Neutrophil (primary cell): ENCODE results near the gene TSPAN5.

Experiments used
- H3K27ac ChIP-seq: fragments of 200-600 bp; sonication (generic); 2 replicates; pipeline ENCODE4 v1.5.1; 2016; ENCODE audit warnings: mild to moderate bottlenecking, moderate library complexity
- H3K27me3 ChIP-seq: fragments of 200-600 bp; sonication (generic); 2 replicates; pipeline ENCODE4 v1.6.0; 2016; ENCODE audit warnings: mild to moderate bottlenecking
- H3K36me3 ChIP-seq: fragments of 200-600 bp; sonication (generic); 2 replicates; pipeline ENCODE4 v1.5.1; 2017
- H3K4me1 ChIP-seq, 2 experiments: fragments of 200-600 bp in 1 of 2; sonication (generic) in 1 of 2; 1 replicate in 1 of 2; 2 replicates in 1 of 2; pipeline versions ENCODE4 v1.5.1 to v1.6.1; 2013 to 2016; ENCODE audit warnings: low read depth in 1 of 2, low read length in 1 of 2, mild to moderate bottlenecking in 1 of 2, moderate library complexity in 1 of 2; ENCODE audit not compliant: control insufficient read depth in 1 of 2, insufficient read depth in 1 of 2
- H3K4me3 ChIP-seq, 2 experiments: fragments of 200-600 bp in 1 of 2; sonication (generic) in 1 of 2; 1 replicate in 1 of 2; 2 replicates in 1 of 2; pipeline ENCODE4 v1.5.1; 2013 to 2016; ENCODE audit warnings: low read depth in 1 of 2, low read length in 1 of 2, mild to moderate bottlenecking in 1 of 2, moderate library complexity in 1 of 2
- H3K9me3 ChIP-seq: fragments of 200-600 bp; sonication (generic); 2 replicates; pipeline ENCODE4 v1.5.1; 2016
- CTCF ChIP-seq: fragments of 200-600 bp; sonication (generic); IDR thresholded peaks from 2 replicates; pipeline ENCODE4 v1.5.1; 2016; ENCODE audit warnings: antibody characterized with exemption

The TSPAN5 gene

GRCh38 chr4:98608356-98608755, 50.1 kb downstream of the TSPAN5 start:
- no peaks in the 10 kb centered on the region for H3K4me1 ChIP-seq
- no peaks in the 10 kb centered on the region for H3K9me3 ChIP-seq
- no peak overlapping the region for H3K27ac ChIP-seq
- no peaks in the 10 kb centered on the region for H3K36me3 ChIP-seq
- no peaks in the 10 kb centered on the region for H3K27me3 ChIP-seq
- TF ChIP-seq CTCF: no peak
- H3K4me3 ChIP-seq: no peak overlapping the region

GRCh38 chr4:98606894-98607293, 51.5 kb downstream of the TSPAN5 start:
- Histone ChIP-seq H3K4me1 (no peaks in the 10 kb centered on the region), H3K9me3 (no peaks in the 10 kb centered on the region), H3K27me3 (no peaks in the 10 kb centered on the region), H3K36me3 (no peaks in the 10 kb centered on the region), H3K27ac (no peak overlapping the region), H3K4me3 (no peak overlapping the region)
- no peak for TF ChIP-seq CTCF

GRCh38 chr4:98605216-98605615, 53.2 kb downstream of the TSPAN5 start:
- no peak overlapping the region for H3K4me3 ChIP-seq
- TF ChIP-seq CTCF: no peak
- no peak overlapping the region for H3K27ac ChIP-seq
- H3K9me3 ChIP-seq: no peaks in the 10 kb centered on the region
- H3K4me1 ChIP-seq: no peaks in the 10 kb centered on the region
- H3K27me3 ChIP-seq: no peaks in the 10 kb centered on the region
- no peaks in the 10 kb centered on the region for H3K36me3 ChIP-seq

- TF ChIP-seq CTCF: no peak
- H3K4me1 ChIP-seq: no peaks in the 10 kb centered on the region
Observed at GRCh38 chr4:98604723-98605122, 53.7 kb downstream of the TSPAN5 start.

GRCh38 chr4:98603683-98604521, 54.5 kb downstream of the TSPAN5 start:
- H3K4me1 ChIP-seq: no peaks in the 10 kb centered on the region
- no peak for TF ChIP-seq CTCF
- no peak overlapping the region for H3K27ac ChIP-seq
- H3K36me3 ChIP-seq: no peaks in the 10 kb centered on the region
- H3K9me3 ChIP-seq: no peaks in the 10 kb centered on the region
- H3K27me3 ChIP-seq: no peaks in the 10 kb centered on the region
- H3K4me3 ChIP-seq: no peak overlapping the region

More at GRCh38 chr4:98604723-98605122, 53.7 kb downstream of the TSPAN5 start:
- H3K9me3 ChIP-seq: no peaks in the 10 kb centered on the region
- no peaks in the 10 kb centered on the region for H3K36me3 ChIP-seq
- H3K27ac ChIP-seq: no peak overlapping the region
- no peak overlapping the region for H3K4me3 ChIP-seq
- no peaks in the 10 kb centered on the region for H3K27me3 ChIP-seq
